ENCODE data around the gene HHAT. TPM values are rescaled to one million over a fixed set of nuclear protein-coding genes. Genes with fewer than 3 reads are reported as not detected.

The HHAT gene
- polyA plus RNA-seq, 3 donors, result 1.1 to 1.6 (median 1.5) TPM

- H3K36me3 ChIP-seq (replicated peaks in 1 of 2; ENCODE audit: control insufficient read depth in 1 of 2, insufficient read depth in 2 of 2, low read length in 2 of 2), result no peaks in the 10 kb centered on the region
- no peaks in the 10 kb centered on the region for H3K79me2 ChIP-seq (ENCODE audit: insufficient read depth, low read length)
- H3K4me3 Mint-ChIP-seq, result no peak overlapping the region
- H3K27me3 Mint-ChIP-seq (ENCODE audit: low read depth in 3 of 3), result peaks cover 0 to 1% (median 0%) of the 10 kb centered on the region in 3 donors
- TF ChIP-seq, protein P1, sequence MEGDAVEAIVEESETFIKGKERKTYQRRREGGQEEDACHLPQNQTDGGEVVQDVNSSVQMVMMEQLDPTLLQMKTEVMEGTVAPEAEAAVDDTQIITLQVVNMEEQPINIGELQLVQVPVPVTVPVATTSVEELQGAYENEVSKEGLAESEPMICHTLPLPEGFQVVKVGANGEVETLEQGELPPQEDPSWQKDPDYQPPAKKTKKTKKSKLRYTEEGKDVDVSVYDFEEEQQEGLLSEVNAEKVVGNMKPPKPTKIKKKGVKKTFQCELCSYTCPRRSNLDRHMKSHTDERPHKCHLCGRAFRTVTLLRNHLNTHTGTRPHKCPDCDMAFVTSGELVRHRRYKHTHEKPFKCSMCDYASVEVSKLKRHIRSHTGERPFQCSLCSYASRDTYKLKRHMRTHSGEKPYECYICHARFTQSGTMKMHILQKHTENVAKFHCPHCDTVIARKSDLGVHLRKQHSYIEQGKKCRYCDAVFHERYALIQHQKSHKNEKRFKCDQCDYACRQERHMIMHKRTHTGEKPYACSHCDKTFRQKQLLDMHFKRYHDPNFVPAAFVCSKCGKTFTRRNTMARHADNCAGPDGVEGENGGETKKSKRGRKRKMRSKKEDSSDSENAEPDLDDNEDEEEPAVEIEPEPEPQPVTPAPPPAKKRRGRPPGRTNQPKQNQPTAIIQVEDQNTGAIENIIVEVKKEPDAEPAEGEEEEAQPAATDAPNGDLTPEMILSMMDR (IDR thresholded peaks at IDR 0.05), result no peak
- no peaks in the 10 kb centered on the region for H3K27me3 ChIP-seq (ENCODE audit: control insufficient read depth in 2 of 2, insufficient read depth in 2 of 2, low read length in 2 of 2)
- no peak overlapping the region for H3K27ac ChIP-seq (ENCODE audit: low read depth in 1 of 2, low read length in 2 of 2)
- no peak overlapping the region for H3K27ac Mint-ChIP-seq
- H3K36me3 Mint-ChIP-seq, result no peaks in the 10 kb centered on the region
- no peak overlapping the region for H3K4me3 ChIP-seq (replicated peaks in 1 of 3; ENCODE audit: low read depth in 2 of 3, low read length in 3 of 3)
- DNase-seq, result no peak
- no peaks in the 10 kb centered on the region for H4K20me1 ChIP-seq (ENCODE audit: insufficient read depth, low read length)
- H2AFZ ChIP-seq (ENCODE audit: insufficient read depth, low read depth, low read length, poor library complexity, severe bottlenecking), result no peak overlapping the region
- no peak overlapping the region for H3K4me2 ChIP-seq (replicated peaks; ENCODE audit: extremely low read depth, low read length, poor library complexity, severe bottlenecking)
- H3K9ac ChIP-seq (ENCODE audit: insufficient read depth, low read length, poor library complexity, severe bottlenecking), result no peak overlapping the region
- H3K9me3 Mint-ChIP-seq, result peaks cover 0 to 3% (median 0%) of the 10 kb centered on the region in 7 donors
- H3K4me1 ChIP-seq (ENCODE audit: control insufficient read depth in 1 of 2, insufficient read depth in 2 of 2, low read length in 2 of 2), result no peaks in the 10 kb centered on the region
- intact Hi-C loops (cut with micrococcal nuclease), result no loop called here
- no peaks in the 10 kb centered on the region for H3K9me3 ChIP-seq (replicated peaks in 1 of 2; ENCODE audit: control insufficient read depth in 1 of 2, insufficient read depth in 1 of 2, low read length in 2 of 2)
- no peaks in the 10 kb centered on the region for H3K4me1 Mint-ChIP-seq
Measured at GRCh38 chr1:210568631-210569030, 239.9 kb downstream of the HHAT start.

DNA sequence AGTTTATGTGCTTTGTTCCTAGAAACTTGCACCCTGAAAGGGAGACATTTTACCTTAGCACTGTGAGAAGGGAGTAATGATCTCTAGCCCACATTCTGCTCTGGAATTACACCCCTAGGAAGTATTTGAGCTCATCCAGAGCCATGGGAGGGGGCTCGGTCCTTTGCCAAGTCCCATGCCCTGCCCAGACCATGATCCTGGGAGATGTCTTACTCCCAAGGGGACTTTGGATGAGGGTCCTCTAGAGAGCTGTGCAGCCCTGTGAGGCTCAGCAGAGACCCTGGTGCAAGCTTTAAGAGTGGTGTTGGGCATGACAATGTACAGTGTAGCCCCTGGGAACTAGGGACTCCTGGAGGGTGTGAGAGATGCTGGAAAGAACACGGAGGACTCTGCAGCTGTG is 241.4 kb downstream of the HHAT start:
- no peak overlapping the region for H3K4me3 Mint-ChIP-seq
- Histone ChIP-seq H3K4me3 (replicated peaks in 1 of 3; ENCODE audit: low read depth in 2 of 3, low read length in 3 of 3) (no peak overlapping the region), H3K9me3 (replicated peaks in 1 of 2; ENCODE audit: control insufficient read depth in 1 of 2, insufficient read depth in 1 of 2, low read length in 2 of 2) (no peaks in the 10 kb centered on the region), H3K4me1 (ENCODE audit: control insufficient read depth in 1 of 2, insufficient read depth in 2 of 2, low read length in 2 of 2) (no peaks in the 10 kb centered on the region), H3K79me2 (ENCODE audit: insufficient read depth, low read length) (no peaks in the 10 kb centered on the region), H3K4me2 (replicated peaks; ENCODE audit: extremely low read depth, low read length, poor library complexity, severe bottlenecking) (no peak overlapping the region), H2AFZ (ENCODE audit: insufficient read depth, low read depth, low read length, poor library complexity, severe bottlenecking) (no peak overlapping the region), H3K9ac (ENCODE audit: insufficient read depth, low read length, poor library complexity, severe bottlenecking) (no peak overlapping the region), H3K36me3 (replicated peaks in 1 of 2; ENCODE audit: control insufficient read depth in 1 of 2, insufficient read depth in 2 of 2, low read length in 2 of 2) (no peaks in the 10 kb centered on the region), H4K20me1 (ENCODE audit: insufficient read depth, low read length) (no peaks in the 10 kb centered on the region), H3K27me3 (ENCODE audit: control insufficient read depth in 2 of 2, insufficient read depth in 2 of 2, low read length in 2 of 2) (no peaks in the 10 kb centered on the region), H3K27ac (ENCODE audit: low read depth in 1 of 2, low read length in 2 of 2) (no peak overlapping the region)
- H3K4me1 Mint-ChIP-seq, result no peaks in the 10 kb centered on the region
- H3K36me3 Mint-ChIP-seq, result no peaks in the 10 kb centered on the region
- H3K9me3 Mint-ChIP-seq, result peaks cover 0 to 3% (median 0%) of the 10 kb centered on the region in 7 donors
- intact Hi-C loops (cut with micrococcal nuclease), result no loop called here
- TF ChIP-seq, protein P1 (IDR thresholded peaks at IDR 0.05), result no peak
- WGBS (ENCODE audit: insufficient coverage), result 100% methylated on average over 2 of the region's 2 CpGs
- peaks cover 0 to 1% (median 0%) of the 10 kb centered on the region in 3 donors for H3K27me3 Mint-ChIP-seq (ENCODE audit: low read depth in 3 of 3)
- H3K27ac Mint-ChIP-seq, result peak overlapping the region in 1 of 7 donors; percentile 60
- no peak for DNase-seq
